Endodermal cell (in vitro differentiated cells): ENCODE data around the gene TMEM158. TPM values are rescaled to one million over a fixed set of nuclear protein-coding genes. Genes with fewer than 3 reads are reported as not detected.

Source experiments
- DNase-seq: peaks from one replicate; pipeline ENCODE4 v3.0.0-alpha.2; 2017
- H3K27ac ChIP-seq: 2 replicates; pipeline ENCODE4 v1.5.1; 2013; ENCODE audit warnings: mild to moderate bottlenecking, low read depth, low read length, moderate library complexity
- H3K27me3 ChIP-seq: 2 replicates; pipeline ENCODE4 v1.6.1; 2013; ENCODE audit warnings: mild to moderate bottlenecking, low read length, moderate library complexity; ENCODE audit not compliant: insufficient read depth, control insufficient read depth, poor library complexity, severe bottlenecking
- H3K36me3 ChIP-seq: 2 replicates; pipeline ENCODE4 v1.7.0; 2013; ENCODE audit warnings: mild to moderate bottlenecking, low read length, moderate library complexity; ENCODE audit not compliant: control insufficient read depth, insufficient read depth
- H3K4me1 ChIP-seq: one replicate; pipeline ENCODE4 v1.7.0; 2013; ENCODE audit warnings: low read length; ENCODE audit not compliant: control insufficient read depth, insufficient read depth
- H3K4me3 ChIP-seq: 2 replicates; pipeline ENCODE4 v1.5.1; 2013; ENCODE audit warnings: mild to moderate bottlenecking, low read length, moderate library complexity
- H3K9ac ChIP-seq: 2 replicates; pipeline ENCODE4 v1.6.1; 2013; ENCODE audit warnings: mild to moderate bottlenecking, low read length, moderate library complexity; ENCODE audit not compliant: poor library complexity, severe bottlenecking; ENCODE audit errors: extremely low read depth
- H3K9me3 ChIP-seq: 2 replicates; pipeline ENCODE4 v1.6.1; 2013; ENCODE audit warnings: mild to moderate bottlenecking, low read length, moderate library complexity; ENCODE audit not compliant: control insufficient read depth
- H3K27ac Mint-ChIP-seq: 2 replicates; pipeline ENCODE4 v1.8.0; 2020; ENCODE audit warnings: mixed read lengths
- H3K27me3 Mint-ChIP-seq: 2 replicates; pipeline ENCODE4 v1.8.0; 2021; ENCODE audit warnings: mild to moderate bottlenecking, mixed read lengths; ENCODE audit not compliant: insufficient read depth
- H3K36me3 Mint-ChIP-seq: 2 replicates; pipeline ENCODE4 v1.8.0; 2020; ENCODE audit warnings: low read depth, mixed read lengths
- H3K4me1 Mint-ChIP-seq: 2 replicates; pipeline ENCODE4 v1.8.0; 2020; ENCODE audit warnings: mixed read lengths
- H3K4me3 Mint-ChIP-seq: 2 replicates; pipeline ENCODE4 v1.8.0; 2020; ENCODE audit warnings: mild to moderate bottlenecking, moderate library complexity, mixed read lengths
- H3K9me3 Mint-ChIP-seq: 2 replicates; pipeline ENCODE4 v1.8.0; 2020; ENCODE audit warnings: mild to moderate bottlenecking, mixed read lengths
- WGBS, 2 experiments: methylation state at CpG; one replicate each; pipeline versions ENCODE4 v1.1.5 to v1.1.7; 2013; ENCODE audit warnings: missing lambda C conversion rate in 2 of 2, mixed read lengths in 1 of 2; ENCODE audit not compliant: insufficient coverage in 1 of 2, insufficient read length in 1 of 2; 5-methylcytosine and 5-hydroxymethylcytosine counted together
- total RNA-seq, 2 donors: library from RNA; stranded (reverse); fragmentation: NEBNext Ultra II Directional in 1 of 2; extraction: Animal tissue kit (Norgen Biotek cat#: 25700) in 1 of 2; gene quantifications; 2 replicates in 1 of 2; 3 replicates in 1 of 2; pipeline ENCODE4 v1.2.1, GENCODE V29; 2021
- TF ChIP-seq, protein P1 (sequence below): fragments of 200-600 bp; sonication (generic); conservative IDR thresholded peaks from 2 replicates; pipeline ENCODE4 v1.5.0; 2021; ENCODE audit warnings: antibody characterized with exemption, mild to moderate bottlenecking

Gene TMEM158
- total RNA-seq, 2 donors from 2014 or later, result 0.31 to 5.5 TPM

DNA sequence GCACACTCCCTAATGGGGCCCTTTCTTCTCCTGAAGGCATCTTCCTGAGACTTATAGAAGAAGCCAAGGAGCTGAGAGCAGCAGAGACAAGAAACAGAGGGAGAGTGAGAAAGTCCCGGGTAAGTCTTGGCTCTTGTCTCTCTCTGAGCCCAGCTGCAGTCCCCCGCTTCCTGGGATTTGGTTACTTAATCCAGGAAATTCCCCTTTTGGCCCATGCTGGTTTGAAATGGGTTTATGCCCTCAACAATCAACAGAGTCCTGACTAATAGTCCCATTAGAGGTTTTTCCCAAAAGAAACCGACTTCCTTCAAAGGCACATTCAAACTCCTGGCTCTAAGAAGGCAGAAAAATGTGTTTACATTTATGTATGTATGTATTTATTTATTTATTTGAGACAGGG, 22.0 kb downstream of the TMEM158 start:
- H3K9ac ChIP-seq, result no peak overlapping the region
- TF ChIP-seq, protein P1, sequence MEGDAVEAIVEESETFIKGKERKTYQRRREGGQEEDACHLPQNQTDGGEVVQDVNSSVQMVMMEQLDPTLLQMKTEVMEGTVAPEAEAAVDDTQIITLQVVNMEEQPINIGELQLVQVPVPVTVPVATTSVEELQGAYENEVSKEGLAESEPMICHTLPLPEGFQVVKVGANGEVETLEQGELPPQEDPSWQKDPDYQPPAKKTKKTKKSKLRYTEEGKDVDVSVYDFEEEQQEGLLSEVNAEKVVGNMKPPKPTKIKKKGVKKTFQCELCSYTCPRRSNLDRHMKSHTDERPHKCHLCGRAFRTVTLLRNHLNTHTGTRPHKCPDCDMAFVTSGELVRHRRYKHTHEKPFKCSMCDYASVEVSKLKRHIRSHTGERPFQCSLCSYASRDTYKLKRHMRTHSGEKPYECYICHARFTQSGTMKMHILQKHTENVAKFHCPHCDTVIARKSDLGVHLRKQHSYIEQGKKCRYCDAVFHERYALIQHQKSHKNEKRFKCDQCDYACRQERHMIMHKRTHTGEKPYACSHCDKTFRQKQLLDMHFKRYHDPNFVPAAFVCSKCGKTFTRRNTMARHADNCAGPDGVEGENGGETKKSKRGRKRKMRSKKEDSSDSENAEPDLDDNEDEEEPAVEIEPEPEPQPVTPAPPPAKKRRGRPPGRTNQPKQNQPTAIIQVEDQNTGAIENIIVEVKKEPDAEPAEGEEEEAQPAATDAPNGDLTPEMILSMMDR, result no peak
- peaks cover 22% of the 10 kb centered on the region for H3K27me3 Mint-ChIP-seq
- WGBS, 2 experiments, result 55 to 82% methylated on average over 2 to 3 of the region's 3 CpGs
- no peaks in the 10 kb centered on the region for H3K27me3 ChIP-seq
- DNase-seq, result no peak
- H3K9me3 Mint-ChIP-seq, result no peaks in the 10 kb centered on the region
- no peak overlapping the region for H3K27ac ChIP-seq
- no peaks in the 10 kb centered on the region for H3K36me3 ChIP-seq
- no peaks in the 10 kb centered on the region for H3K9me3 ChIP-seq
- peaks cover 5% of the 10 kb centered on the region for H3K4me1 Mint-ChIP-seq
- no peaks in the 10 kb centered on the region for H3K4me1 ChIP-seq
- no peak overlapping the region for H3K4me3 ChIP-seq
- H3K27ac Mint-ChIP-seq, result no peak overlapping the region
- no peaks in the 10 kb centered on the region for H3K36me3 Mint-ChIP-seq
- H3K4me3 Mint-ChIP-seq, result no peak overlapping the region

DNA sequence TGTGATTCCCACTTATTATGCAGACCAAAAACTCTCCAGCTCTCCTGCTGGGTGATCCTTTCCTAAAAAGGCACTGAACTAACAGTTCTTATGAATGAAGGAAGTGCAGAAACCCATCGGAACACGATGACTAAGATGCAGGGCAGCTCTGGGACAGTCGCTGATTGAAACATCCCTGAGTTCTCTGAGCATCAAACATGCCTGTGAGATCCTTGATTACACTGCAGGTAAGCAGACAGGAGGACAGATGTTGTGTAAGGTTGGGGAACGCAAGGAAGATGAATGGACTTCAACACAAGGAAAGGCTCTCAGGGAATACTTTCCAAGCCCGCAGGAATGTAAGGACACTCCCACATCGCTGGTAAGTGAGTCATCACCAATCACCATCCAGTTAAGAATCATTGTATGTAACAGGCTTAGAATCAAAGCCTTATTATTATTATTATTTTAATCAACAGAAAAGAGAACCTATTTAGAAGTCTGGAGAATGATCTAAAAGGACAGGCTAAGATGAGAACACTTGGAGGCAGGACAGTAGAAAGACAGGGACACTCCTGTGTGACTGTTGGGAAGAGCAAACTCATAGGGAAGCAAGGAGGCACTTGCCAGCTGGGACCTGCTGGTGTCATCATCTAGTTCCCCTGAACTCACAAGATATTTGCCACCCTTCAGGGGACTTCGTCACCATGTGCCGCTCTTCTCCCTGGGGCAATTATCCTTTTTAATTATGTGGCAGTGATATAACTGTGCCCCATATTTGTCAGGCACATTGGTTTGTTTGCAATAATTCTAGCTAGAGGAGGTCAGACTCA, 26.0 kb downstream of the TMEM158 start:
- no peaks in the 10 kb centered on the region for H3K36me3 ChIP-seq
- Mint-ChIP-seq H3K36me3 (no peaks in the 10 kb centered on the region), H3K27ac (peak overlapping the region; percentile 74), H3K4me1 (peaks cover 5% of the 10 kb centered on the region), H3K9me3 (no peaks in the 10 kb centered on the region), H3K4me3 (no peak overlapping the region), H3K27me3 (peaks cover 51% of the 10 kb centered on the region)
- no peak overlapping the region for H3K9ac ChIP-seq
- no peaks in the 10 kb centered on the region for H3K9me3 ChIP-seq
- WGBS, 2 experiments, result 51 to 59% methylated on average over 5 to 8 of the region's 8 CpGs
- no peak overlapping the region for H3K27ac ChIP-seq
- no peak overlapping the region for H3K4me3 ChIP-seq
- H3K4me1 ChIP-seq, result no peaks in the 10 kb centered on the region
- no peaks in the 10 kb centered on the region for H3K27me3 ChIP-seq
- peak; percentile 74 for DNase-seq
- TF ChIP-seq, protein P1, result no peak

DNA sequence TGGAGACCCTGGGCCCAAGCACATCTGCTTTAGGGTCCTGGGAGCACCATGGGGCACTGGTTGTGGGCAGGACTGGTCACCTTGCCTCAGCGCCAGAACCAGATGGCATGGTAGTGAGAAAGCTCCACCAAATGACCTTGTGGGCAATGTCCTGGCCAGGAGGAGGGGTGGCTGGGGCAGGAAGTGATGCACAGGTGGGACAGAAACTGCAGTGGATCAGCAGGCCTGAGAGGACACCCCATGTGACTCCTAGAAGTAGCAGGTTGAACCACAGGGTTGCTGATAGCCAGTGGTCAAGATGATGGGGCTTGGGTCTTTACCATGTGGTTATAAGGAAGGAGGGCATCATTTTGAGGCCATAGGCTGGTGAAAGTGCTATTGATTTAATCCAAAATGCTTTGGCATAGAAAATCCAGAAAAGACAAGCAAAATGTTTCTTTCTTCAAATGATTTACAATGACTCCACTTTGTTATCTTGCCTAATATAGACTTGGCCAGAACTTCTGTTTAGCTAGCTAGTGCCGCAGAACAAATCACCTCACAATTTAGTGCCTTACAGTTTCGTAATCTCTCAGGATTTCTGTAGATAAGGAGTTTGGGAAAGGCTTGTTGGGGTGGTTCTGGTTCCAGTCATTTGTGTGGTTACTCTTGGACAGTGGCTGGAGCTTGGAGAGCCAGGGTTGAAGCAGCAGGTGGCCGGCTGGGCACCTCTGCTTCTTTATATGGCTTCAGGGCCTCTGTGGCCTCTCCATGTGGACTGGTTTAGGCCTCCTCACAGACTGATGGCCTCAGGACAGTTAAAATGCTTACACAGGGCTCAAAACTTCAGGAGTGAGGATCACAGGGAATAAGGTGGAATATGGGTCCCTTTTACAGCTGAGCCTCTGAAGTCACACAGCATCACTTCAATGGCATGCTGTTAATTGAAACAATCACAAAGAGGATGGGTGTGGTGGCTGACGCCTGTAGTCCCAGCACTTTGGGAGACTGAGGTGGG, 27.5 kb downstream of the TMEM158 start:
- H3K27me3 ChIP-seq, result no peaks in the 10 kb centered on the region
- no peaks in the 10 kb centered on the region for H3K4me1 ChIP-seq
- H3K4me3 Mint-ChIP-seq, result no peak overlapping the region
- no peak overlapping the region for H3K9ac ChIP-seq
- H3K9me3 ChIP-seq, result no peaks in the 10 kb centered on the region
- no peaks in the 10 kb centered on the region for H3K36me3 ChIP-seq
- TF ChIP-seq, protein P1, result no peak
- no peaks in the 10 kb centered on the region for H3K9me3 Mint-ChIP-seq
- peaks cover 46% of the 10 kb centered on the region for H3K27me3 Mint-ChIP-seq
- no peak for DNase-seq
- H3K4me1 Mint-ChIP-seq, result peaks cover 5% of the 10 kb centered on the region
- H3K27ac Mint-ChIP-seq, result peak overlapping the region; percentile 17
- no peaks in the 10 kb centered on the region for H3K36me3 Mint-ChIP-seq
- 90 to 91% methylated on average over 2 to 5 of the region's 5 CpGs for WGBS, 2 experiments
- H3K4me3 ChIP-seq, result no peak overlapping the region
- no peak overlapping the region for H3K27ac ChIP-seq
